HG03342 (cell line): Measurements from ENCODE around the gene VIM.
A peak's percentile ranks its signal among the peaks of the same experiment; 100 is the strongest.

Experiments
- ATAC-seq: cut with Tn5 transposase; IDR thresholded peaks from one replicate; pipeline ENCODE4 v1.9.1; 2021; ENCODE audit warnings: mild to moderate bottlenecking, moderate library complexity; ENCODE audit not compliant: unreplicated experiment

VIM gene

GRCh38 chr10:17209302-17209701, 18.7 kb upstream of the VIM start:
- ATAC-seq, result no peak

- no peak for ATAC-seq
Measured at GRCh38 chr10:17209881-17210280, 18.2 kb upstream of the VIM start.

- no peak for ATAC-seq
Measured at GRCh38 chr10:17210361-17210760, 17.7 kb upstream of the VIM start.

GRCh38 chr10:17212802-17213221, 15.2 kb upstream of the VIM start:
- ATAC-seq, result no peak

- no peak for ATAC-seq
Measured at GRCh38 chr10:17213646-17214349, 14.2 kb upstream of the VIM start.

- ATAC-seq, result no peak
Measured at GRCh38 chr10:17214526-17214925, 13.5 kb upstream of the VIM start.

- ATAC-seq, result no peak
Measured at GRCh38 chr10:17214971-17215781, 12.9 kb upstream of the VIM start.

GRCh38 chr10:17215782-17216122, 12.3 kb upstream of the VIM start:
- no peak for ATAC-seq

GRCh38 chr10:17216217-17216900, 11.7 kb upstream of the VIM start:
- ATAC-seq, result peak; percentile 99

GRCh38 chr10:17216901-17217395, 11.1 kb upstream of the VIM start:
- ATAC-seq, result no peak

- ATAC-seq, result no peak
Measured at GRCh38 chr10:17217631-17218232, 10.3 kb upstream of the VIM start.

GRCh38 chr10:17219024-17219423, 9.0 kb upstream of the VIM start:
- no peak for ATAC-seq

GRCh38 chr10:17220652-17221100, 7.4 kb upstream of the VIM start:
- no peak for ATAC-seq

GRCh38 chr10:17222329-17222728, 5.7 kb upstream of the VIM start:
- ATAC-seq, result no peak

GRCh38 chr10:17225808-17226207, 2.2 kb upstream of the VIM start:
- ATAC-seq, result no peak

GRCh38 chr10:17226891-17227303, 1.1 kb upstream of the VIM start:
- ATAC-seq, result no peak

- peak; percentile 33 for ATAC-seq
Measured at GRCh38 chr10:17227367-17228090, 512 bp upstream of the VIM start.

GRCh38 chr10:17229016-17229716, 1.1 kb downstream of the VIM start:
- ATAC-seq, result no peak

- no peak for ATAC-seq
Measured at GRCh38 chr10:17229717-17229966, 1.6 kb downstream of the VIM start.

GRCh38 chr10:17229967-17230682, 2.1 kb downstream of the VIM start:
- ATAC-seq, result peak; percentile 52
